GM12872 (cell line): Measurements from ENCODE around the gene UTY.

Experiments
- TF ChIP-seq, protein P1 (sequence below): IDR thresholded peaks from 3 replicates; pipeline ENCODE4 v1.5.1; 2011; ENCODE audit warnings: low read depth, mild to moderate bottlenecking, low read length, moderate library complexity; ENCODE audit not compliant: insufficient read depth

The UTY gene

DNA sequence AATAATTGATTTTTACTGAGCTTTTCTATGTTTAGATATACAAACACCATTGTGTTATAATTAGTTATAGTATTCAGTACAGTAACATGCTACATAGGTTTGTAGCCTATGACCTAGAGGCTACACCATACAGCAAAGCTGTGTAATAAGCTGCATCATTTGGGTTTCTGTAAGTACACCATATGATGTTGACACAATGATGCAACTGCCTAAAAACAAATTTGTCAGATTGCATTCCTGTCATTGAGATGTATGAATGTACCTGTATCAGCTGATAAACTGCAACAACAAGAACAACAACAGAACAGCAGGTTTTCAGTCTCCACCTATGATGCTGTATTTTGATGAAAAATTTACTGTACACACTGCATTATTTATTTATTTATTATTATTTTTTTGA, 64.3 kb downstream of the UTY start:
- TF ChIP-seq, protein P1, sequence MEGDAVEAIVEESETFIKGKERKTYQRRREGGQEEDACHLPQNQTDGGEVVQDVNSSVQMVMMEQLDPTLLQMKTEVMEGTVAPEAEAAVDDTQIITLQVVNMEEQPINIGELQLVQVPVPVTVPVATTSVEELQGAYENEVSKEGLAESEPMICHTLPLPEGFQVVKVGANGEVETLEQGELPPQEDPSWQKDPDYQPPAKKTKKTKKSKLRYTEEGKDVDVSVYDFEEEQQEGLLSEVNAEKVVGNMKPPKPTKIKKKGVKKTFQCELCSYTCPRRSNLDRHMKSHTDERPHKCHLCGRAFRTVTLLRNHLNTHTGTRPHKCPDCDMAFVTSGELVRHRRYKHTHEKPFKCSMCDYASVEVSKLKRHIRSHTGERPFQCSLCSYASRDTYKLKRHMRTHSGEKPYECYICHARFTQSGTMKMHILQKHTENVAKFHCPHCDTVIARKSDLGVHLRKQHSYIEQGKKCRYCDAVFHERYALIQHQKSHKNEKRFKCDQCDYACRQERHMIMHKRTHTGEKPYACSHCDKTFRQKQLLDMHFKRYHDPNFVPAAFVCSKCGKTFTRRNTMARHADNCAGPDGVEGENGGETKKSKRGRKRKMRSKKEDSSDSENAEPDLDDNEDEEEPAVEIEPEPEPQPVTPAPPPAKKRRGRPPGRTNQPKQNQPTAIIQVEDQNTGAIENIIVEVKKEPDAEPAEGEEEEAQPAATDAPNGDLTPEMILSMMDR, result no peak

DNA sequence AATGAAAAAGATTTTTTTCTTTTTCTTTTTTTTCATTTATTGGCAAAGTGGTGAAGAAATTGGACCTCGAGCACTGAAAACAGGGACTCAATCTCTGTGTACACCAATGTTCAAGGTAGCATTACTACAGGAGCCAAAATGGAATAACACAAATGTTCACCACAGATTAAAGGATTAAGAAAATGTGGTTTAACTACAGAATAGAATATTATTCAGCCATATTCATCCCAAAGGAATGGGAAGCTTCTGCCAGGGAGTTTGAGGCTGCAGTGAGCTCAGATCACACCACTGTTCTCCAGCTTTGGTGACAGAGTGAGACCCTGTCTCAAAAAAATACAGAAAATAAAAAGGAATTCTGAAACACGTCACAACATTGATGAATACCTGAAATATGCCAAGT, 81.0 kb downstream of the UTY start:
- TF ChIP-seq, protein P1, result no peak

DNA sequence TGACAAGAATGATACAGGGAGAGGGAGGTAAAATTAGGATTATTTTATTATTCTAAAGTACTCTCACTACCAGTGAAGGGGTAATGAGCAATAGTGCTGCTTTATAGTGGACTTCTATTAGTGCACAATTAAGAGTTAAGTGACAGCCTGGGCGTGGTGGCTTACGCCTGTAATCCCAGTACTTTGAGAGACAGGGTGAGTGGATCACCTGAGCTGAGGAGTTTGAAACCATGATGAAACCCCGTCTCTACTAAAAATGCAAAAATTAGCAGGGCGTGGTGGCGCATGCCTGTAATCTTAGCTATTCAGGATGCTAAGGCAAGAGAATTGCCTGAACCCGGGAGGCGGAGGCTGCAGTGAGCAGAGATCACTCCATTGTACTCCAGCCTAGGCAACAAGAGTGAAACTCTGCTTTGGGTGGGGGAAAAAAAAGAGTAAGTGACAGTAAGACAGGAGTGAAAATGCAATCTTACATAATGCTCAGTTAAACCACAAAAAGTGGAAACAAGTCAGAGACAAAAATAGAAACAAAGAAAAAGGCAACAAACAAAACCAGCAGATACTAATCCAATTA, 98.6 kb downstream of the UTY start:
- TF ChIP-seq, protein P1, result no peak

DNA sequence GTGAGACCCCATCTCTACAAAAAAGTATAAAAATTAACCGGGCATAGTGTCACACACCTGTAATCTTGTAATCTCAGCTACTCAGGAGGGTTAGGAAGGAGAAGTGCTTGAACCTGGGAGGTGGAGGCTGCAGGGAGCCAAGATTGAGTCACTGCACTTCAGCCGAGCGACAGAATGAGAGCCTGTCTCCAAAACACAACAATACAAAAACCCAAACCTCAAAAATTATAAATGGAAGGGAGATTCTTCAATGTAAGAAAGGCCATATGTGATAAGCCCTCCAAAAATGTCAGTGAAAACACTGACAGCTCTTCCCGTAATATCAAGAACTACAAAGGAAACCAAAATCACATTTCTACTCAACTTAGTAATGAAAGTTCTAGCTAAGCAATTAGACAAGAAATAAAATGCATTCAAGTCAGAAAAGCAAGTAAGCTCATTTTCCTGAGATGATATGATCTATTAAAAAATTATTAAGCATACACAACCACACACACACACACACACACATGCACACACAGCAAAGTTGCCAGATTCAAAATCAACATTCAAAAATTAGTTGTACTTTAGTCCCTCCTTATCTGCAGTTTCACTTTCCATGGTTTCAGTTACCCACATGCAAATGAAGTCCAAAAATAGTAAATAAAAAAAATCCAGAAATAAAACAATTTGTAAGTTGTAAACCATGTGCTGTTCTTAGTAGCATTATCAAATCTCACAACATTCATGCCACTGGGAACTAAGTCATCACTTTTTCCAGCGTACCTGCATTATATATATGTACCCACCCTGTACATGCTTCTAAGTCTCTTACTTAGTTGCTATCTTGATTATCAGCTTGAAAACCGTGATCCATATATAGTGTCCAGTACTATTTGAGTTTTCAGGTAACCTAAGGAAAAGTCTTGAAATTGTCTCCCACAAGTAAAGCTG, 108.7 kb downstream of the UTY start:
- TF ChIP-seq, protein P1, result no peak

DNA sequence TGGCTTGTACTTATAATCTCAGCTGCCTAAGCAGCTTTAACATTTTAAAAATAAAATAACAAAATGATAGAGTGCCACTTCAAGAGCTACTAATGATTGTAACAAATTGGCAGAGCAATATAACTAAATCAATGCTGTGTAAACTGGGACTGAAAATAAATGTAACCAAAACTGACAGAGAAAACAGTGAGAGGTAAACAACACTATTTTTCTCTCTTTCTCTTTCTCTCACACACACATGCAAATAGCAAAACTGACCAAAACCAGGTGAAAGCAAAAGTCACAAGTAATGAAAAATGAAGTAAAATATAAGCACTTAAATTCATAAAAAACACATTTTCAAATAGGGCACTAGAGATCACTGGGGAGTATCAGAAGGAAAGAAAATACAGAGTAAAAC, 109.6 kb downstream of the UTY start:
- TF ChIP-seq, protein P1, result no peak

DNA sequence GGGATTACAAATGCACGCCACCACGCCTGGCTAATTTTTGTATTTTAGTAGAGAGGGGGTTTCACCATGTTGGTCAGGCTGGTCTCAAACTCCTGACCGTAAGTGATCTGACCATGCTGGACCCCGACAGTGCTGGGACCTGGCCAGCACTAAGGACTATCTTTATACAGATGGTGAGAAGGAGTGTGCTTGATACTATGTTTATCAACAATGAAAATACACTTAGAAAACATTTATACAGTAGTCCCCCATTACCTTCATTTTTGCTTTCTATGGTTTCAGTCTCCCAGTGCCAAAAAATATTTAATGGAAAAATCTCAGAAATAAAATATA, 111.4 kb downstream of the UTY start:
- TF ChIP-seq, protein P1, result no peak

DNA sequence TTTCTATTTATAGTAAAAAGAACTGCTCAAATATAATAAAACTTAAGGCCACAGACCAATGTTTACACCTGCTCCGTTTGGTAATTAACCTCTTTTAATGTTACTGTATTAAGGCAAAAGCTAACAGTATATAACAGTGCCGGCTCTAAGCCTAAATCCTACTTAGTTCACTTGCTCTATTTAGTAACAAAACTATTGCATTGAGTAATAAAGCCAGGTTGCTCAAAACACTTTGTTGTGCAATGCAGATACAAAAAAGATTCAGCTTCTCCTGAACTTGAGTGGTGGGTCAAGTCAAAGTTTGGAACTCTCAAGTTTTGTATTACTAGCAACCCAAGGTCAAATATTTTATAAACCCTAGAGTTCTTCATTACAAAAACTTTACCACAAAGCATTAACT, 116.2 kb downstream of the UTY start:
- TF ChIP-seq, protein P1, result no peak
